Islet precursor cell (in vitro differentiated cells): Measurements from ENCODE around the gene FOXL3.

Experiments
- DNase-seq: peaks from one replicate; pipeline ENCODE4 v3.0.0-alpha.2; 2018

FOXL3 gene

DNA sequence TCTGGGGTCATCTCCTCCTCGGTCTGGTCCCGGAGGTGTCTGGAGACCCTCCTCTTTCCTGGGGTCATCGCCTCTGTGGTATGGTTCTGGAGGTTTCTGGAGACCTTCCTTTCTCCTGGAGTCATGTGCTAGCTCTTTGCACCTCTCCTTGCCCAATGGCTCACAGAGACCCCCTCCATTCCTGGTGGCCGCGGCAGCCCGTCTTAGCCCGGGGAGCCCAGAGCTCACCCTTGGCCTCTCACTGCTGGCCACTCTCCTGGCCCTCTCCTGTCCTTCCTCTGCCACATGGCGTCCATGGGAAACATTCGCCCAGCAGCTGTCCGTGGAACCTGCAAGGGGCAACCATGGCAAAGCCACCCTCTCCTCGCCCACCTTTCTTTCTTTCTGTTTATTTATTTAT is 20.2 kb upstream of the FOXL3 start:
- no peak for DNase-seq

DNA sequence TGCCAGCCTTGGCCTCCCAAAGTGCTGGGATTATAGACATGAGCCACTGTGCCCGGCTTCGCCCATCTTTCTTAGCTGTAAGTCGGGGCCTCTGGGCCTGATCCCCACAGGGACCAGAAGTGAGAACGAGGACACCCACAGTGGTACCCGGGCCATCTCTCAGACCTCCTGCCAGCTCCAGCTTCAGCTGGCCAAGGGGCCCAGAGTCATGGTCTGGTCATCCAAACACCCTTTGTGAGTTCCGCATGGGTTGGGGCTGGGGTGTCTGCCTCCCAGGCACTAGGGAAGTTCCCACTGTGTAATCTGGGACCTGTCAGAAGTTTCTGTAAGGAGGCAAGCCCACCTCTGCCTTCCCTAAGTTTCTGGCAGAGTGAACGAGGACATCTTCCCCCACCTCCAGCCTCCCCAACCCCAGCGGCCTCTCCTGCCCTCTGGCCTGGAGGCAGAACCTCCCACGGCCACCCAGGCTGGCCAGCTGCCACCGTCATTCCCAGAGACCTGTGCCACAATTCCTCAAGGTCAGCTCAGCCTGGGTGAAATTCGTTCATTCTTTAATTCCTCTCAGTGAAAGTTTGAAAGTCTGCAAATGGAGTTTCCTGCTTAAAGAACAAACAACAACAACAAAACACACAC is 19.5 kb upstream of the FOXL3 start:
- no peak for DNase-seq

DNA sequence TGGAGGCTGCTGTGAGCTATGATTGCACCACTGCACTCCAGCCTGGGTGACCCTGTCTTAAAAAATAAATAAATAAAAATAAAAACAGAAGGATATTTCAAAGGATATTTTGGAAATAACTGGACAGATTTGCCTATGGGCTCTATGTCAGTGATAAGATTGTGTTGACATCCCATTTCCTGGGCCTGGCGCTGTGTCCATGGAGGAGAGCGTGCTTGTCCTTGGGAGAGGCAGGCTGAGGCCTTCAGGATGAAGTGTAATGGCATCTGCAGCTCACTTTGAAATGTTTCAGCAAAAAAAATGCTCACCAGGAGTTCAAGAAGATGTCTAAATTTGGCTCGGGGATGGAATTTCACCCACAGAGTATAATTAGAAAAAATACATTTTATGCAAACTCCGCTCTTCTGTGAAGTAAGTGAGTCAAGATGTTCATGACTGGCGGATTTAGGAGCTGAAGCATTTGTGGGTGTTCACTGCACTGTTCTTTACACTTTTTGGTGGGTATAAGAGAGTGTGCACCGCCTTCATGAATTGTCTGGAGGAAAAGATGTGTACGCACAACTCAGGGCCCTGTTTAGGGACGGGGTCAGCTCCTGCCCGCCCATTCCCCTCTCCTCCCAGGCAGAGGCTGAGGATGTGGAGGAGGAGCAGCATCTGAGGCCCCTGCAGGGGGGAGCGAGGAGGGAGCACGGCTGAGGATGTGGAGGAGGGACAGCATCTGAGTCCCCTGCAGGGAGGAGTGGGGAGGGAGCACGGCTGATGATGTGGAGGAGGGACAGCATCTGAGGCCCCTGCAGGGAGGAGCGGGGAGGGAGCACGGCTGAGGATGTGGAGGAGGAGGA is 18.5 kb upstream of the FOXL3 start:
- DNase-seq, result no peak

DNA sequence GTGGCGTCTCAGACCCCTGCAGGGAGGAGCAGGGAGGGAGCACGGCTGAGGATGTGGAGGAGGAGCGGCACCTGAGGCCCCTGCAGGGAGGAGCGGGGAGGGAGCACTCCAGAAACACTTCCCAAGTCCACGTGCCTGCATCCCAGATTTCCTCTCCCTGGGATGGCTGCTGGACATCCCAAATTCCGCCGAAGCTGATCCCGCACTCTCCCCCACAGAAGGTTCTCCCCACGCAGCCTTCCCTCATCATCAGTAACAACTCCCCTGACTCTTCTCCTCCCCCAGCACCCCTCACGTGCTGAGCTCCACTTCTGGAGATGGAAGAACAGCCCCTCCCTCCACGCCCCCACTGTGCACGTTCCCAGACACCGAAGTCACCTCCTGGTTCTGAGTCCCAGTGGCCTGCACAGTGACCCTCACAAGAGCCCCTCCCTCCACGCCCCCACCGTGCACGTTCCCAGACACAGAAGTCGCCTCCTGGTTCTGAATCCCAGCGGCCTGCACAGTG is 17.8 kb upstream of the FOXL3 start:
- DNase-seq, result no peak

DNA sequence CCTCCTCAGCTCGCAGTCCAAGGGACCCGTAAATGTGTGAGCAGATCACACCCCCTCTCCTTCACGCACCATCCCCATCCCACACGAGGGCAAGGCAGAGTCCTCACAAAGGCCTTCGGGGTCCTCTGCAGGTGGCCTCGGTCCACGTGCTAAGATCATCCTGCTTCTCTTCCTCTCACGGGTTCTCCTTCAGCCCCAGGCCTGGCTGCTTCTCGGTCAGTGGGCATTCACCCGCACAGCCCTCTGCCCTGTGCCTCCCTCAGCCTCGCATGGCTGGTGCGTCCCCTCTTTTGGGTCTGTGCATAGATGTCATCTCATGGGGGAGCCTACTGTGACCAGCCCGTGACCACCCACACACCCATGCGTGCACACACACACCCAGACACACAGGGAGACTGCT is 17.3 kb upstream of the FOXL3 start:
- DNase-seq, result no peak

DNA sequence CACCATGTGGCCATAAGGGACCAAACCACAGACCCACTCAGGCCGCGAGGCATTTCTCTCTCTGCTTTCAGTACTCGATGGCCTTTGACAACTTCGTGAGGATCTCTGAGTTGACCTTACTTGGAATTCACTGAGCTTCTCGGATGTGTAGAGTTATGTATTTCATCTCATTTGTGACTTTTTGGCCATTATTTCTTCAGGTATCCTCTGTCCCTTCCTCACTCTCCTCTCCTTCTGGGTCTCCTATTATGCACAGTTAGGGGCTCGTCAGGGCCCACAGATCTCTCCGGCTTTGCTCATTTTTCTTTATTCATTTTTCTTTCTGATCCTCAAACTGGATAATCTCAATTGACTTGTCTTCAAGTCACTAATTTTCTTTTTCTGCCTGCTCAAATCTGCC is 16.6 kb upstream of the FOXL3 start:
- DNase-seq, result no peak

DNA sequence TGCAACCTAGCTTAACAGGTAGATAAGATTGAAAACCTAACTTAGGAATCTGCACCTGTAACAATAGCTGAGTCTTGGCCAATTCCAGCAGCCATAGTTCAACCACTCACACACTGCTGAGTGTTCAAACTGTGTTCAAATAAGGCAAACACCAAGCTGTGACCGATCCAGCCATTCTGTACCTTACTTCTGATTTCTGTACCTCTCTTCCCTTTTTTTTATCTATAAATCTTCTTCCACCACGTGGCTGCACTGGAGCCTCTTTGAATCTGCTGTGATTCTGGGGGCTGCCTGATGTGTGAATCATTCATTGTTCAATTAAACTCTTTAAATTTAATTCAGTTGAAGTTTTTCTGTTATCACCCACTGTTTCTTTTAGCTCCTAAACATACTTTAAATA is 15.7 kb upstream of the FOXL3 start:
- no peak for DNase-seq

- no peak for DNase-seq
Measured at GRCh38 chr7:276230-276835, 13.6 kb upstream of the FOXL3 start.

GRCh38 chr7:277228-277627 is 12.7 kb upstream of the FOXL3 start:
- DNase-seq, result no peak

DNA sequence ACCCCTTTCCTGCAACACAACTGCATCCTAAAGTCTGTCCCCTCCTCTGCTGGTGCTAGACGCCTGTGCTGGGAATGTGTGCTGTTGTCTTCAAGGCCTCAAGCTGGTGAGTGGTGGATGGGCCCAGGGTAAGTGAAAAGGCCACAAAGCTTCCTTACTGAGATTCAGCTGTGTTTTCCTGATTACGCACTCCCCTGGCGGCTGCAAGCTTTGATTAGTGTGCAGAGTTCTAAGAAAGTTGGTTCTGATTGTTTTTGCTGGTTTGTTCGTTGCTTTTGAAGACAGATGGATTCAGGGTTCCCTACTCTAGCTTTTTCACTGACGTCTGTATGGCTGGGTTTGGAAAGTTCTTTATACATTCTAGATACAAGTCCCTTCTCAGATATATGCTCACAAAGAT is 11.9 kb upstream of the FOXL3 start:
- no peak for DNase-seq

DNA sequence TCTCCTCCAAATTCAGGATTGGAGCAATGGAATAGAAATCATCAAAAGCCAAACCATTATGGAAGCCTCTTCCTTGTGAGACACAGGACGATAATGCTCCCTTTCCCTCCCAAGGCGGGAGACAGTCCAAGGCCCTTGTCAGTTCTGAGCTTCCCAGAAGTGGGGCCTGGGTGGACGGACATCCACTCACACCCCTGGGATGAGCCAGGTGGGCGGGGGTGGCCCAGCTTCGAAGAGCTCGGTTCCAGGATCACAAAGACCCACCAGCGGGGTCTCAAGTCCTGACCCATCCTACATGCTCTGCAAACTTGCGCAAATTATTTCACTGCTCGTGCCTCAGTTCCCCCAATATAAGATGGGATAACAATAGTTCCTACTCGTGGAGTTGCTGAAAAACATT is 10.1 kb upstream of the FOXL3 start:
- DNase-seq, result no peak

GRCh38 chr7:280461-280860 is 9.5 kb upstream of the FOXL3 start:
- DNase-seq, result no peak

- DNase-seq, result no peak
Measured at GRCh38 chr7:281637-282036, 8.3 kb upstream of the FOXL3 start.

DNA sequence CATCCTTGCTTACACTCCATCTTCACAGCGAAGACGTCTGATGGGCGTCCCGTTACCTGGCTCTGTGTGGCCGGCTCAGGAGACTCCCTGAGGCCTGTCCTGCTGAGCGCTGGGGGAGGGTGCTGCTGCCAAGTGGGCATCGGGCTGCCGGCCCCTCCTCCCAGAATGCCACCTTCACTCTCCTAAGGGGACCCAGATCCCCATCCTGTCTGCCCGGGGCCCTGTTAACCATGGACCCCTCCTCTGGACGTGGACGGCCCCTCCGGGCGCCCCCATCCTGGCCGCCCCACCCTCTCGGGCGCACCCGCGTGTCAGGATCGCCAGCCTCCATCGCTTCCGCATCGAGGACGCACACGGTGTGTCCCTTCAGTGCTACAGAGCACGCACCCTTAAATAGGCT is 7.3 kb upstream of the FOXL3 start:
- no peak for DNase-seq

GRCh38 chr7:284762-285722 is 4.9 kb upstream of the FOXL3 start:
- DNase-seq, result no peak

DNA sequence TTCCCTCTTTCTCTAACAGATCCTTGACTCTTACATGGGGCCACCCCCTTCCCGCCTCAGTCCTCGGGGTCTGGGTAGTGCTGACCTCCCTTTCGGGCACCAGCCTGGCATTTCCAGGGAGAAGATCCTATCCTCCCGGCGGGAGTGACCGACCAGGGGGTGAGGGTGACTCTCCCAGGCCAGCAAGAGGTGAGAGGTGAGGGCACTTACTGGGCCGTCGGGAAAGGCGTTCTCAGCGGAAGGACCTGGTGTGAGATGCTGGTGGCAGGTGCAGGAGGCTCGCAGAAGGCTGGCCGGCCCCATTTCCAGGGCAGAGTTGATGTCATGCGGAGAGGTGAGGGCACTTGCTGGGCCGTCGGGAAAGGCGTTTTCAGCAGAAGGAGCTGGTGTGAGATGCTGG is 4.2 kb upstream of the FOXL3 start:
- DNase-seq, result no peak

GRCh38 chr7:286266-286665 is 3.7 kb upstream of the FOXL3 start:
- DNase-seq, result no peak

DNA sequence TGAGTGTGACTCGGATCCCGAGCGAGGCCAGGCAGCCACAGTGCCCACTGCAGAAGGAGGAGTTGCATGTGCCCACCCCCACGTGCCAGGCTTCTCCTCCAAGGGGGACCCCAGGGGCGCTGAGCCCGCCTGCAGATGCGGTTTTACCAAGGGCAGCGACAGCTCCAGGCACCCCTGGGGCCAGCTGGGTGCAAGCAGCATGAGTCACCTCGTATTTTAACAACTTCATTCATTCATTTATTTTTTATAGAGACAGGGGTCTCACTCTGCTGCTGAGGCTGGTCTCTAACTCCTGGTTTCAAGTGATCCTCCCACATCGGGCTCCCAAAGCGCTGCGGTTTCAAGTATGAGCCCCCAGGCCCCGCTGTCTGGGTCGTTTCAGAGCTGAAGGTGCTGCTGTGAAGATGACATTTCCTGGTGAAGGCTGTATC is 1.3 kb upstream of the FOXL3 start:
- no peak for DNase-seq

DNA sequence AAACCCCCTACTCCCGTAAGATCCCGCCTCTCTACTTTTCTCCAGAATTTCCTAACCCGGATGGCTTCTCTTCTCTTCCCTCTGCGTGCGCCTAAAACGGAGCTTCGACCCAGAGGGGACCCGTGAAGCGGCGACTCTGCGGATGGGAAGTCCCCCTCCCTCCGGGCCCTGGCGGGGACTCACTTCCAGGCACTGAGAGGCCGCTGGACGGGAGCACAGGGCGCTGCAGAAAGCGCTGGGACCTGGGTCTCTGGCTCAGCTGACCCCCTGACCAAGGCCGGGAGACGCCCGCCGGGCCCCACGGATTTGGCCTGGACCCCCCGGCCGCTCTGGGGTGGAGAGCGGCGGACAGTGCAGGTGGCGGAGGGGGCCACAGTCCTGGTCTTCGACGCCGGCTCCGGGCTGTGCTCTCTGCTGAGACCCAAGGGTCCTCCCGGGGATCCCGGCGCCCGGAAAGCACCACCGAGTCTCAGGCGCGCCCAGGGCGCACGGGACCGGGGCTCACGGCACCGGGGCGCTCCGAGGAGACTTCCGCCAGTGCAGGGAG is 688 bp upstream of the FOXL3 start:
- no peak for DNase-seq

GRCh38 chr7:290554-291372 is 793 bp downstream of the FOXL3 start:
- no peak for DNase-seq

DNA sequence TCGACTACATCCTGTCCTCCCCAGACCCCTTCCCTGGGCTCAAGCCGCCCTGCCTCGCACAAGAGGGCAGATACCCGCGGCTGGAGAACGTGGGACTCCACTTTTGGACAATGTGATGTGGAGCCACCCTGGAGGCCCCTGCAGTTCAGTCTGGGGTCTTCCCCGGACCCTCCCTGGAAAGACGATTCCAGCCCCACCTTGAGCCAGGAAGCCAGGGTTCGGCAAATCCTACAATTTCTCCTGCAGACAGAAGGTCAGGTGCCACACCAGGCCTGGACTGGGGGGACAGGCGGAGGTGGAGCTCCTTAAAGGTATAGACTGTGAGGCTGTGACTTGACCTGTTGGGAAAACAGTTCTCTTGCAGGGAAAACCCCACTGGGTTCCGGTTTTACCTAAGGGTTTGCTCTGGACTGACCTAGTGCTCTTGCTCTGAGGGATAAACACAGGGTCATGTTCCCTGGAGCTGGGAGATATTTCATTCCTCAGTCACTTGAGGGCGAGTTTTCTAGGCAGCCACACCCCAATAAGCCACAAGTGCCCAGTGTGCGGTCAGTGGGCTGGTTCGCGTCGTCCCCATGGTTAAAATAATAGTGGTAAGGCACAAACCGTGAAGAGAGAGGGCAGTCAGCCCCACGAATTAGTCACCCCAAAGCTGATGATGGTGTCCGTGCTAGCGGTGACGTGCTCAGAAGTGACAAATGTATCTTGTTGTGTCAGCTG is 1.6 kb downstream of the FOXL3 start:
- no peak for DNase-seq
